Progenitor cell of endocrine pancreas (in vitro differentiated cells): Measurements from ENCODE around the gene SLC9A7. TPM values are rescaled to one million over a fixed set of nuclear protein-coding genes. Genes with fewer than 3 reads are reported as not detected.

Source experiments
- DNase-seq: peaks from one replicate; pipeline ENCODE4 v3.0.0; 2021; ENCODE audit warnings: low spot score; ENCODE audit not compliant: unreplicated experiment
- H3K27ac Mint-ChIP-seq: 2 replicates; pipeline ENCODE4 v1.8.0; 2021; ENCODE audit warnings: mild to moderate bottlenecking, moderate library complexity, mixed read lengths
- H3K27me3 Mint-ChIP-seq: 2 replicates; pipeline ENCODE4 v1.8.0; 2021; ENCODE audit warnings: mixed read lengths
- H3K36me3 Mint-ChIP-seq: 2 replicates; pipeline ENCODE4 v1.8.0; 2022; ENCODE audit warnings: mixed read lengths; ENCODE audit not compliant: insufficient read depth
- H3K4me1 Mint-ChIP-seq: 2 replicates; pipeline ENCODE4 v1.8.0; 2021; ENCODE audit warnings: low read depth, mixed read lengths
- H3K4me3 Mint-ChIP-seq: 2 replicates; pipeline ENCODE4 v1.8.0; 2021; ENCODE audit warnings: low read depth, mild to moderate bottlenecking, moderate library complexity, mixed read lengths
- H3K9me3 Mint-ChIP-seq: 2 replicates; pipeline ENCODE4 v1.8.0; 2021; ENCODE audit warnings: low read depth, mixed read lengths
- total RNA-seq: library from RNA; stranded (reverse); gene quantifications from 2 replicates; pipeline ENCODE4 v1.2.1, GENCODE V29; 2021
- TF ChIP-seq, protein P1 (sequence below): fragments of 200-600 bp; sonication (generic); IDR thresholded peaks from one replicate; pipeline ENCODE4 v1.5.0; 2021; ENCODE audit warnings: antibody characterized with exemption, mild to moderate bottlenecking; ENCODE audit not compliant: unreplicated experiment

The SLC9A7 gene
- total RNA-seq, 1 donor from 2014 or later = 9.5 TPM

DNA sequence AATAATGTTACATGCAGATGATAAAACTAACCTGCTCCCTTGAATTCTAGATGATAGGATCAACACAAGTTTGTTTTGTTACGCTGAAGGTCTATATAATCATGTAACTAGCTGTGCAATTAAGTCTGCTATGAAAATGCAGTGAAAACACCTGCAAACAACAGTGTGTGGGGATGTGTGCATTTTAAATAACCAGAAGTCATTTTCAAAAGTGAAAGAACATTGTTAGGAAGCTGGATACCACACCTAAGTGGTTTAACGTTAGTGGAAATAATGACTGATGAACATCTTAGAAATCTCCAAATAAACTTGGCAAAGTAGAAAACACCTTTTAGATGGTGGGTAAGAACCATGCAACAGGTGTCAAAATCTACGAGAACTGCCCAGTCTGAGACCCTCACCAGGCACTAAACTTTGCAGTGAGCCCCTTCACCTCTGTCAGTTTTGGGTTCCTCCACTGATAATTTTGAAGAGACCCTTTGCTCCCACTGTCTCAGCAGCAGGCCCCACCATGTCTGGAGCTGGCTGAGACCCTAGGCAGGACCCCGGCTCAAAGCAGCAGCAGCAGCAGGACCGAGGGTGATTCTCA, 148.8 kb downstream of the SLC9A7 start:
- no peaks in the 10 kb centered on the region for H3K27me3 Mint-ChIP-seq
- H3K36me3 Mint-ChIP-seq = no peaks in the 10 kb centered on the region
- no peaks in the 10 kb centered on the region for H3K9me3 Mint-ChIP-seq
- no peak for DNase-seq
- TF ChIP-seq, protein P1, sequence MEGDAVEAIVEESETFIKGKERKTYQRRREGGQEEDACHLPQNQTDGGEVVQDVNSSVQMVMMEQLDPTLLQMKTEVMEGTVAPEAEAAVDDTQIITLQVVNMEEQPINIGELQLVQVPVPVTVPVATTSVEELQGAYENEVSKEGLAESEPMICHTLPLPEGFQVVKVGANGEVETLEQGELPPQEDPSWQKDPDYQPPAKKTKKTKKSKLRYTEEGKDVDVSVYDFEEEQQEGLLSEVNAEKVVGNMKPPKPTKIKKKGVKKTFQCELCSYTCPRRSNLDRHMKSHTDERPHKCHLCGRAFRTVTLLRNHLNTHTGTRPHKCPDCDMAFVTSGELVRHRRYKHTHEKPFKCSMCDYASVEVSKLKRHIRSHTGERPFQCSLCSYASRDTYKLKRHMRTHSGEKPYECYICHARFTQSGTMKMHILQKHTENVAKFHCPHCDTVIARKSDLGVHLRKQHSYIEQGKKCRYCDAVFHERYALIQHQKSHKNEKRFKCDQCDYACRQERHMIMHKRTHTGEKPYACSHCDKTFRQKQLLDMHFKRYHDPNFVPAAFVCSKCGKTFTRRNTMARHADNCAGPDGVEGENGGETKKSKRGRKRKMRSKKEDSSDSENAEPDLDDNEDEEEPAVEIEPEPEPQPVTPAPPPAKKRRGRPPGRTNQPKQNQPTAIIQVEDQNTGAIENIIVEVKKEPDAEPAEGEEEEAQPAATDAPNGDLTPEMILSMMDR = no peak
- no peaks in the 10 kb centered on the region for H3K4me1 Mint-ChIP-seq
- H3K27ac Mint-ChIP-seq = no peak overlapping the region
- no peak overlapping the region for H3K4me3 Mint-ChIP-seq

DNA sequence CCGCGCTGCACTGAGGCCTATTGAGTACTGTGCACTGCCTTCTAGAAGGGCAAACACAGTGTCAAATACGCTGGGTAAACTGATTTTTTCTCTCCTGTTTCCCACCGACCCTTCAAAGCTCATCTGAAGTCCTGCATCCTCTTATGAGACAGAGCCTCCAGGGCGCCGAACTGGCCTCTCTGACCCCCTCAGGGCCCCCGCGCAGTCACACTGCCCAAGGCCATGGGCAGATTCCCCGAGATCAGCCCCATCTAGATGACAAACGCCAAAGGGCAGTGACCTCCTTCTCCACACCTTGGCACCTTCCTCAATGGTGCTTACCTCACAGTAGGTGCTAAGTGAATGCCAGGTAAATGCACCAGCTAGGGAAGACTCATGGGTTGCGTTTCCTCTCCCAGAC, 151.0 kb downstream of the SLC9A7 start:
- Mint-ChIP-seq H3K9me3 (no peaks in the 10 kb centered on the region), H3K36me3 (no peaks in the 10 kb centered on the region)

GRCh38 chrX:46602468-46603102, 156.3 kb downstream of the SLC9A7 start:
- TF ChIP-seq, protein P1 = no peak
- no peak for DNase-seq
- Mint-ChIP-seq H3K4me3 (no peak overlapping the region), H3K9me3 (peaks cover 8% of the 10 kb centered on the region), H3K36me3 (peaks cover 5% of the 10 kb centered on the region), H3K4me1 (no peaks in the 10 kb centered on the region), H3K27me3 (no peaks in the 10 kb centered on the region), H3K27ac (no peak overlapping the region)

More for the DNA sequence above, 151.0 kb downstream of the SLC9A7 start:
- H3K4me1 Mint-ChIP-seq = no peaks in the 10 kb centered on the region
- H3K27ac Mint-ChIP-seq = no peak overlapping the region
- no peaks in the 10 kb centered on the region for H3K27me3 Mint-ChIP-seq
- no peak overlapping the region for H3K4me3 Mint-ChIP-seq
- TF ChIP-seq, protein P1 = no peak
- DNase-seq = no peak

- TF ChIP-seq, protein P1 = no peak
- Mint-ChIP-seq H3K27ac (no peak overlapping the region), H3K4me3 (no peak overlapping the region), H3K4me1 (no peaks in the 10 kb centered on the region), H3K27me3 (no peaks in the 10 kb centered on the region), H3K9me3 (peaks cover 8% of the 10 kb centered on the region), H3K36me3 (peaks cover 5% of the 10 kb centered on the region)
- no peak for DNase-seq
Observed at GRCh38 chrX:46601283-46601682, 157.6 kb downstream of the SLC9A7 start.

DNA sequence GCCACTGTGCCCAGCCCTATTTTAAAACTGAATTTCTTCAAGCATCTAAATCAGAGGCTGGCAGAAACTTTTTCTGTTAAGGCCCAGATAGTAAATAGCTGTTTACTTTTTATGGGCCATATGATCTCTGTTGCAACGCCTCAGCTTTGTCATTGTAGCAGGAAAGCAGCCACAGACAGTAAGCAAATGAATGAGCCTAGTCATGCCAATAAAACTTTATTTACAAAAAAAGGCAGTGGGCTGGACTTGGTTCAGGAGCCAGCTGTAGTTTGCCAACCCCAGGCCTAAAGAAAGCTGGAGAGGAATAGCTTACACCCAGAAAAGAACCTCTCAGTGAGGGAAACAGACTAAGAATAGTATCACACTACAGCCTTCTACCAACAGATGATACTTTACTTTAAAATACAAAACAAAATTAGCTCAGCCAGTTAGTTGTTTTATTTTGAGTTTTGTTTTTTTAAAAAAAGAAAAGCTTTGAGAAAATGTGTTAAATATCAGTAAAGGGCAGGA, 159.8 kb downstream of the SLC9A7 start:
- Mint-ChIP-seq H3K27ac (no peak overlapping the region), H3K9me3 (peaks cover 8% of the 10 kb centered on the region), H3K27me3 (no peaks in the 10 kb centered on the region), H3K36me3 (peaks cover 5% of the 10 kb centered on the region), H3K4me3 (no peak overlapping the region), H3K4me1 (no peaks in the 10 kb centered on the region)
- TF ChIP-seq, protein P1 = no peak
- no peak for DNase-seq
